Dermis blood vessel endothelial cell (primary cell): ENCODE measurements around the gene LEMD3. TPM values are rescaled to one million over a fixed set of nuclear protein-coding genes. Genes with fewer than 3 reads are reported as not detected.
A peak's percentile ranks its signal among the peaks of the same experiment; 100 is the strongest.

ENCODE experiments used
- DNase-seq: peaks from one replicate; pipeline ENCODE4 v3.0.0; 2010
- total RNA-seq: library from RNA; depleted of rRNA; stranded (reverse); fragments of >200 nt; gene quantifications from 2 replicates; pipeline ENCODE4 v1.2.3, GENCODE V29; 2014

LEMD3 gene
- total RNA-seq = 29.9 and 30.1 TPM in 2 replicates

GRCh38 chr12:65169320-65170208 lies at the start of gene LEMD3:
LEMD3 (plus strand) TSS chr12:65169583; CDS start chr12:65169597, 14 bp downstream.
- DNase-seq = peak; percentile 95

- DNase-seq = peak; percentile 18
Measured at GRCh38 chr12:65121049-65121955, 48.1 kb upstream of the LEMD3 start, which contains the start of gene WIF1. WIF1 (minus strand) TSS chr12:65121305; CDS start chr12:65121191, 114 bp downstream.

GRCh38 chr12:65121956-65122469 lies 47.4 kb upstream of the LEMD3 start:
- DNase-seq = no peak

- DNase-seq = no peak
Measured at GRCh38 chr12:65122703-65123102, 46.7 kb upstream of the LEMD3 start.

- DNase-seq = peak; percentile 63
Measured at GRCh38 chr12:65123435-65124063, 45.8 kb upstream of the LEMD3 start.

- DNase-seq = no peak
Measured at GRCh38 chr12:65125247-65125646, 44.1 kb upstream of the LEMD3 start.

GRCh38 chr12:65125975-65126374 lies 43.4 kb upstream of the LEMD3 start:
- DNase-seq = no peak

- DNase-seq = no peak
Measured at GRCh38 chr12:65126482-65126881, 42.9 kb upstream of the LEMD3 start.

GRCh38 chr12:65133879-65134278 lies 35.5 kb upstream of the LEMD3 start:
- no peak for DNase-seq

- no peak for DNase-seq
Measured at GRCh38 chr12:65139389-65139788, 30.0 kb upstream of the LEMD3 start.

- DNase-seq = no peak
Measured at GRCh38 chr12:65140738-65141137, 28.6 kb upstream of the LEMD3 start.

- no peak for DNase-seq
Measured at GRCh38 chr12:65147312-65147905, 22.0 kb upstream of the LEMD3 start.

- no peak for DNase-seq
Measured at GRCh38 chr12:65152012-65152411, 17.4 kb upstream of the LEMD3 start.

GRCh38 chr12:65152596-65152995 lies 16.8 kb upstream of the LEMD3 start:
- no peak for DNase-seq

- no peak for DNase-seq
Measured at GRCh38 chr12:65155784-65156183, 13.6 kb upstream of the LEMD3 start.

- peak; percentile 22 for DNase-seq
Measured at GRCh38 chr12:65156366-65156841, 13.0 kb upstream of the LEMD3 start.

GRCh38 chr12:65157091-65157490 lies 12.3 kb upstream of the LEMD3 start:
- DNase-seq = no peak

- DNase-seq = no peak
Measured at GRCh38 chr12:65162609-65163008, 6.8 kb upstream of the LEMD3 start.

- no peak for DNase-seq
Measured at GRCh38 chr12:65164244-65164643, 5.1 kb upstream of the LEMD3 start.

GRCh38 chr12:65164774-65165173 lies 4.6 kb upstream of the LEMD3 start:
- DNase-seq = no peak

- no peak for DNase-seq
Measured at GRCh38 chr12:65168681-65169319, 583 bp upstream of the LEMD3 start.
